HuH-7 (cell line): ENCODE results near the gene SCG5.

Source experiments
- DNase-seq: peaks from one replicate; pipeline ENCODE4 v3.0.0; 2011; ENCODE audit warnings: low spot score

Gene SCG5

DNA sequence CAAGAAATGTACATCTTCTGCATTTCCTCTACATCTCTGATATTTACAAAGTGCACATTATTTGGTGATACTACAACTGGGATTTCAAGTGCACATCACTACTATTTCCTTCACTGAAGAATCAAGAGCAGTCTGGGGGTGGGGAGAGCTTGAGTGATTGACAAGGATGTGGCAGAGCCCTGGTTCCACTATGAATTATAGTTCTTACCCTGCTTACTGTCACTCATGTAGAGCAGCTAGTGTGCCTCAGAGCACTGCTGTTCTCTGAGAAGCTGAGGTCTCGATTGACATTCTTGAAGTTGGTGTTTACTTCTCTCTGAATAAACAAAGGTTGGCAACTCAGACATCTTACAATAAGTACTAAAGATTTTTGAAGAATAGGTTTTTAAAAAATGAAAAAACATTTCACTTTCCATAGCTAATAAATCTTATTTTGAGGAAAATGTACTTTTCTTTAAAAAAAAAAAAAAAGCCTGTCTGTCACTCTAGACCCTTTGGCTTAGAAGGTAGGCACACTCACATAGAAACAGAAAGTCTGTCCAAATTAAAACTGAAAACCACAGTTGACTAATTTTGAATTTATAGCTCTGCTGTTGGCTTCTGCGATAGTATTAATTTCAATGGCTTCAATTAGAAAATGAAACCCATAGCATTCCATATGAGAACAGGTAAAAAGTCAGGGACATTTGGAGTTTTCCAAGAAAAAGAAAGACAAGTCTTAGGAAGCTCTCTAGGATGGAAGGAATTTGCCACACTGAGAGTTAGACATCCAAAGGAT, 81.8 kb downstream of the SCG5 start:
- no peak for DNase-seq

DNA sequence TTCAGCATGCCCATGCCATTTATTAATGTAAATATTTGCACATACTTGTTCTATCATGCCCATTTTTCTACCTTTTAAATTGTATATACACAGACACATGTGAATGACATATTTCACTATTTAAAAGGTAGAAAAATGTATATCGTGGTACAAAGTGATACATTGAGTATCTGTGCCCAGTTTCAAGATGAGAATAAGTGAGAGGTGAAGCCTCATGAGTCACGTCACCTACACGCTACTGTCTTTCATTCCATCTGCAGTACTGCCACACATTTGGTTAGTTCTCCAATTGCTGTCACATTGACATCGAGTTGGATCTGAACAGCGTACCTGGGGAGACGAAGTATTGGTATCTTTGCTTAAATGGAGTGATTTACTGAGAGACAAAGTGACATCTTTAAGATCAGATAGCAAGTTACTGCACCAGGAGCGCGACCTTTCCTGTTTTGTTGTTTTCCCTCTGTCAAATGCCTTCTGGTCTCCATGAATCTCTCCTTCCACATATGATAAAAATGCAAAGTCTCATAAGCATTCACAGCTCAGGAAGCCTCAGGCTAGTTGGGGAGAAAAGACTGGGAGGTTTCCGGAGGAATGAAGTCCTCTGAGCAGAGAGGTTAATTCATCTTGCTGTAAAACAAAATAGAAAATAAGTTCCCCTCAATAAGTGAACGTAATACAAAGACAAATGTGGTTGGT, 88.3 kb downstream of the SCG5 start:
- DNase-seq: no peak

DNA sequence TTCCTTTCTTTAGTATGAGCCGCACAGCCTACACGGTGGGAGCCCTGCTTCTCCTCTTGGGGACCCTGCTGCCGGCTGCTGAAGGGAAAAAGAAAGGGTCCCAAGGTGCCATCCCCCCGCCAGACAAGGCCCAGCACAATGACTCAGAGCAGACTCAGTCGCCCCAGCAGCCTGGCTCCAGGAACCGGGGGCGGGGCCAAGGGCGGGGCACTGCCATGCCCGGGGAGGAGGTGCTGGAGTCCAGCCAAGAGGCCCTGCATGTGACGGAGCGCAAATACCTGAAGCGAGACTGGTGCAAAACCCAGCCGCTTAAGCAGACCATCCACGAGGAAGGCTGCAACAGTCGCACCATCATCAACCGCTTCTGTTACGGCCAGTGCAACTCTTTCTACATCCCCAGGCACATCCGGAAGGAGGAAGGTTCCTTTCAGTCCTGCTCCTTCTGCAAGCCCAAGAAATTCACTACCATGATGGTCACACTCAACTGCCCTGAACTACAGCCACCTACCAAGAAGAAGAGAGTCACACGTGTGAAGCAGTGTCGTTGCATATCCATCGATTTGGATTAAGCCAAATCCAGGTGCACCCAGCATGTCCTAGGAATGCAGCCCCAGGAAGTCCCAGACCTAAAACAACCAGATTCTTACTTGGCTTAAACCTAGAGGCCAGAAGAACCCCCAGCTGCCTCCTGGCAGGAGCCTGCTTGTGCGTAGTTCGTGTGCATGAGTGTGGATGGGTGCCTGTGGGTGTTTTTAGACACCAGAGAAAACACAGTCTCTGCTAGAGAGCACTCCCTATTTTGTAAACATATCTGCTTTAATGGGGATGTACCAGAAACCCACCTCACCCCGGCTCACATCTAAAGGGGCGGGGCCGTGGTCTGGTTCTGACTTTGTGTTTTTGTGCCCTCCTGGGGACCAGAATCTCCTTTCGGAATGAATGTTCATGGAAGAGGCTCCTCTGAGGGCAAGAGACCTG, 89.5 kb downstream of the SCG5 start:
- no peak for DNase-seq

DNA sequence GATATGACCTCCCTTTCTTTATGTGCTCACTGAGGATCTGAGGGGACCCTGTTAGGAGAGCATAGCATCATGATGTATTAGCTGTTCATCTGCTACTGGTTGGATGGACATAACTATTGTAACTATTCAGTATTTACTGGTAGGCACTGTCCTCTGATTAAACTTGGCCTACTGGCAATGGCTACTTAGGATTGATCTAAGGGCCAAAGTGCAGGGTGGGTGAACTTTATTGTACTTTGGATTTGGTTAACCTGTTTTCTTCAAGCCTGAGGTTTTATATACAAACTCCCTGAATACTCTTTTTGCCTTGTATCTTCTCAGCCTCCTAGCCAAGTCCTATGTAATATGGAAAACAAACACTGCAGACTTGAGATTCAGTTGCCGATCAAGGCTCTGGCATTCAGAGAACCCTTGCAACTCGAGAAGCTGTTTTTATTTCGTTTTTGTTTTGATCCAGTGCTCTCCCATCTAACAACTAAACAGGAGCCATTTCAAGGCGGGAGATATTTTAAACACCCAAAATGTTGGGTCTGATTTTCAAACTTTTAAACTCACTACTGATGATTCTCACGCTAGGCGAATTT, 91.2 kb downstream of the SCG5 start:
- DNase-seq: no peak

DNA sequence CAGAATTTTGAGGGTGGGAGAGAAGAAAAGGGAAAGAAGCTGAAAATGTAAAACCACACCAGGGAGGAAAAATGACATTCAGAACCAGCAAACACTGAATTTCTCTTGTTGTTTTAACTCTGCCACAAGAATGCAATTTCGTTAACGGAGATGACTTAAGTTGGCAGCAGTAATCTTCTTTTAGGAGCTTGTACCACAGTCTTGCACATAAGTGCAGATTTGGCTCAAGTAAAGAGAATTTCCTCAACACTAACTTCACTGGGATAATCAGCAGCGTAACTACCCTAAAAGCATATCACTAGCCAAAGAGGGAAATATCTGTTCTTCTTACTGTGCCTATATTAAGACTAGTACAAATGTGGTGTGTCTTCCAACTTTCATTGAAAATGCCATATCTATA, 91.8 kb downstream of the SCG5 start:
- no peak for DNase-seq

DNA sequence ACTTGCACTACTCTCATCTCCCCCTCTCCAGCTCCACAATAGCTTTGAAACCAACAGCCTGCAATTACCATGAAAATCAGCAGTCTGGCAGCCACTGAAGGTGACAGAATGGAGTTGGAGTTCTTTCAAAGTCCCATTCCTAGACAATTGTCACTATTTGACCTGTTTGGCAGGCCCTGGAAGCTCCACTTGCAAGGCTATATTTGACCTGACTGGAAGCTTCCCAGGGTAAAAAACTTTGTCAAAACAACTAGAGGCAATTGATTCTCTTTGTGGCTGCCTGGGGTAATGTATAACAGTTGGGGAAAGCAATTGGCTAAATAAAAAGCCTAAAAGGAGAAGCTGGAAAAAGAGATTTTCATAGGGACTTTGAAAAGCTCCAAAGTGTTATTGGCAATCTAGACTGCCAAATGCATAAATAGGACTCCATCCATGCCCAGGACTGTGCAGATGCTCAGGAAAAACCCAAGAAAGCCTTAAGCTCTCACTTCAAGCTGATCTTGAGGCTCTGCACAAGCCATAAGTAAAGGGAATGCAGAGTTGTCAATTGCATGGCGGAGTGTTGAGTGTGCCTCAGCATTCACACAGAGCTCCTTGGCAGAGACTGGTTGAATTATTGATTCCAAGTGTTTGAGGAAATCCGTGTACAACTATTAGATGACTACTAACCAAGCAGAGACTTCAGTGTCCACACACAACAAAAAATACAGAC, 94.6 kb downstream of the SCG5 start:
- no peak for DNase-seq

DNA sequence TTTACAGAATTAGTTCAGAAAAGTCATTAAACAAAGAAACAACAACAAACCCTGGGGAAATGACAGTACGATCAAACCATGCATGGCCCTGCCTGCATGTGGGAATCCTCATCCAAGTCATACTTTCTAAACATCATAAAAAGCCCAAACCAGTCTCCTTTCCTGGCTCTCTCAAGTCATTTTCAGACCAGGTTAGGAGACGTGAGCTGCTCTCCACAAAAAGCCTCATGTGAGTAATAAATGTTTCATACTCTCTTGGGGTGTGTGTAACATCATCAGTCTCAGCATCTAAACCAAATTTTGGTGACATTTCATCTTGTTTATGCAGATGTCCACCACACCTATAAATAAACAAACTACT, 95.2 kb downstream of the SCG5 start:
- no peak for DNase-seq

DNA sequence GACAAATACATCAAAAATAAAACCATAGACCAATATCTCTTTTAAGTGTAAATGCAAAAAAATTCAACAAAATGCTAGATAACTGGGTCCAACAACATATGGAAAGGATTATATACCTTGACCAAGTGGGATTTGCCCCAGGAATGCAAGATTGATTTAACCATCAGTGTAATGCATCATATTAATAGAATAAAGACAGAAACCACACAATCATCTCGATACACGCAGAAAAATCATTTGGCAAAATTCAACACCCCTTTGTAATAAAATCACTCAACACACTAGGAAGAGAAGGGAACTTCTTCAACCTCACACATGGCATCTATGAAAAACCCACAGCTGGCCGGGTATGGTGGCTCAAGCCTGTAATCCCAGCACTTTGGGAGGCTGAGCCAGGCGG, 95.8 kb downstream of the SCG5 start:
- no peak for DNase-seq

DNA sequence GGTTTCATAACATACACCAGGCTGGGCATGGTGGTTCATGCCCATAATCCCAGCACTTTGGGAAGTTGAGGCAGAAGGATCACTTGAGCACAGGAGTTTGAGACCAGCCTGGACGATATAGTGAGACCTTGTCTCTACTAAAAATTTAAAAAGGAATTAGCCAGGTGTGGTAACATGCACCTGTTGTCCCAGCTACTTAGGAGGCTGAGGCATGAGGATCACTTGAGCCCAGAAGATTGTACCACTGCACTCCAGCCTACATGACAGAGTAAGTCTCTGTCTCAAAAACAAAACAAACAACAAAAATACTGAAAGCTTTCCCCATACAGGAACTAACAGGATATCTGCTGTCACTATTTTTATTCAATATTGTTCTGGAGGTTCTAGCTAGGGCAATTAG, 97.2 kb downstream of the SCG5 start:
- no peak for DNase-seq

DNA sequence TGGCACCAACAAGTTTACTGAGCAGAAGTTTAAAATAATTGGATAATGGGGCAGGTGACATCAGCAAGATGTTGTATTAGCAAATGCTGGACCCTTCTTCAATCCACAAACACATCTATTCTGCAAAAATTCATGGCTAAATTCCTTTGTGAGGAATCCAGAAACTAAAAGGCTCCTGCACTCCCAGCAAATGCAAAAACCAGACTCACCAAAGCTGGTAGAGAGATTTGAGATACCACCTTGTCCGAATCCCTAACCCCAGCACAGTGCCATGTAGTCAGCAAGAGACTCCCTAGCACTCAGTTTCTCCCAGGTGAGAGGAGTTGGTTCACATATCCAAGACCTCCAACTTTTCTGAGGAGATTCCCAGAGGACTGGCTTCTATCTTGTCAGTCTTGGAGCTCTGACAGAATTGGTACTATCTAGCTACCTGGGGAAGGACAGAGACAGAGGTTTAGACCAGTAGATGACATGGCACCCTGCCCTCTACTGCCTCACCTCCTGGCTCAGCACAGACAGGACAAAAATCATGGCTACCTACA, 98.1 kb downstream of the SCG5 start:
- DNase-seq: no peak

DNA sequence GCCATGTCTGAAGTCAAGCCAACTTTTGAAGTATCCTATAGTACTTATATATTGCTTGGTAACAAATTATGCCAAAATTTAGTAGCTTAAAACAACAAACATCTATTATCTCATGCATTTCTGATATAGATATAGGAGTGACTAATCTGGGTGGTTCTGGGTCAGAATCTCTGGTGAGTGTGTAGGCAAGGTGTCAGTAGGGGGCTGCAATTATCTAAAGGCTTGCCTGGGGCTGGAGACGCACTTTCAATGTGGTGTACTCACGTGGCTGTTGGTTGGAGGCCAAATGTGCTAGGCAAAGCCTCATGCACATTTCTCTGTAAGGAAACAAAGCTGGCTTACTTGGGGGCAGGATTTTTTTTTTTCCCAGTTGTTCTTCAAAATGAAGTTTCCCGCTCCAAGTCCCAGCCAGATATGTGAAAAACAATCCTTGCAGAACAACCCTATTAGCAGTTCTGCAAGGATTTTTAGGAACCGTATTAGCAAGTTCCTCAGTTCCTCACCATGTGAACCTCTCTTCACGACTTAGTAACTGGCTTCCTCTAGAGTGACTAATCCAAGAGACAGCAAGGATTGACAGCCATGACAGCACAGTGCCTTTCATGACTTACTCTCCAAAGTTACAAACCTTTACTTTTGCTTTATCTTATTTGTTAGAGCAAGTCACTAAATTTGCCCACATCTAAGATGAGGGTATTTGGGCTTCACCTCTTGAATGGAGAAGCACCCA, 102.1 kb downstream of the SCG5 start:
- DNase-seq: no peak

DNA sequence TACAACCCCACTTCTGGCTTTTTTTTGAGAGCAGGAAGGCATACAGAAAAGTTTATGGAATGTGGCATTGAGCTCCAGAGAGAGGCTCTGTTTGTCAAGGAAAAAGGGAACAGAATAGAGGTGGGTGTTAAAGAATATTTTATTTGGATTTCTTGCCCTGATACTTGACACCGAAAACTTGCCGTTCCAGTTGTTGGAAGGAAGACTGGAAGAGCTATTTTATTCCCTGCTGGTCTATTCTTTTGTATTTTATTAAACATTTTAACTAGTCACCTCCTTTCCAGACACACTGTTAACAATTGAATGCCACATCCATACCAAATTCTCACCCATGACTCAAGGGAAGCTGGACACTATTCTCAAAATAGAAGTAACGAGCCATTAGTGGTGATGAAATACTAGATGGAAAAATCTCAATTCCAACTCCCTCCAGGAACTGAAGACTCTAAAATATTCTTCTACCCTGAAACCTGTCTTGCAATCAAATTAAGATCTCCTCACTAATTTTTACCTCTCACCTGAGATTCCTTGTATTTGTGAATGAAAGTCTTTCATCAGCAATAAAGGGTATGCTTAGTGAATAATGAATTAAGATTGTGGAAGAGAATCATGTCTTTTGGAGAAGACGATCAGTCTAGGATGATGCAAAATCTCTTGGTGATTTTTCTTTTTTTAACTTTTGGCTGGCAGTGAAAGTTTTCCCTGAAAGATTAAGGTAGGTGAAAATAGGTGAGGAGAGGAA, 104.8 kb downstream of the SCG5 start:
- DNase-seq: no peak
